Brain microvascular endothelial cell (primary cell): ENCODE measurements around the gene KIF1A.
"Not testable (repeated sequence)": the region's sequence is repeated elsewhere in the genome, so short reads cannot be mapped to it uniquely, and the experiment has no call there.

Source experiments
- DNase-seq: peaks from one replicate; pipeline ENCODE4 v3.0.0-alpha.2; 2020
- H3K27ac ChIP-seq: fragments of 250-450 bp; sonication (Bioruptor Pico); 2 replicates; pipeline ENCODE4 v1.5.1; 2020; ENCODE audit warnings: mild to moderate bottlenecking, moderate library complexity
- H3K27me3 ChIP-seq: fragments of 250-450 bp; sonication (Bioruptor Pico); replicated peaks from 2 replicates; pipeline ENCODE4 v1.5.1; 2020; ENCODE audit warnings: mild to moderate bottlenecking
- H3K36me3 ChIP-seq: fragments of 250-450 bp; sonication (Bioruptor Pico); replicated peaks from 2 replicates; pipeline ENCODE4 v1.5.1; 2020; ENCODE audit warnings: mild to moderate bottlenecking
- H3K4me3 ChIP-seq: 2 replicates; pipeline ENCODE4 v1.5.1; 2011; ENCODE audit warnings: low read depth, mild to moderate bottlenecking, control low read depth, low read length, moderate library complexity
- CTCF ChIP-seq: IDR thresholded peaks from 2 replicates; pipeline ENCODE4 v1.5.1; 2011; ENCODE audit warnings: low read depth, mild to moderate bottlenecking, moderate library complexity, low read length, control low read depth, inconsistent platforms; ENCODE audit errors: missing control alignments
- in situ Hi-C: cut with HindIII; loops from 2 replicates; pipeline ENCODE4 v1.10.0; 2017; ENCODE audit warnings: low sequenced_read_pairs, low pct_ligation_motif_present

The KIF1A gene

GRCh38 chr2:240782221-240782885 is 37.7 kb downstream of the KIF1A start:
- in situ Hi-C loops: no loop called here
- Histone ChIP-seq H3K27ac (no peak overlapping the region), H3K4me3 (no peak overlapping the region), H3K27me3 (no peaks in the 10 kb centered on the region), H3K36me3 (no peaks in the 10 kb centered on the region)
- TF ChIP-seq CTCF: no peak
- DNase-seq: no peak

- no peaks in the 10 kb centered on the region for H3K27me3 ChIP-seq
- H3K36me3 ChIP-seq: no peaks in the 10 kb centered on the region
- no peak overlapping the region for H3K27ac ChIP-seq
- DNase-seq: no peak
- no peak for TF ChIP-seq CTCF
- H3K4me3 ChIP-seq: no peak overlapping the region
- in situ Hi-C loops: no loop called here
Measured at GRCh38 chr2:240781471-240782220, 38.4 kb downstream of the KIF1A start.

- Histone ChIP-seq H3K27ac (no peak overlapping the region), H3K4me3 (no peak overlapping the region), H3K27me3 (no peaks in the 10 kb centered on the region), H3K36me3 (no peaks in the 10 kb centered on the region)
- DNase-seq: no peak
- in situ Hi-C loops: no loop called here
- TF ChIP-seq CTCF: no peak
Measured at GRCh38 chr2:240780023-240780700, 39.9 kb downstream of the KIF1A start.

GRCh38 chr2:240779250-240779832 is 40.7 kb downstream of the KIF1A start:
- in situ Hi-C loops, H3K4me3 ChIP-seq, H3K27ac ChIP-seq, H3K27me3 ChIP-seq, DNase-seq, H3K36me3 ChIP-seq: not testable (repeated sequence)

GRCh38 chr2:240778426-240778825 is 41.6 kb downstream of the KIF1A start:
- TF ChIP-seq CTCF: no peak

GRCh38 chr2:240777456-240778212 is 42.4 kb downstream of the KIF1A start:
- in situ Hi-C loops: no loop called here
- H3K36me3 ChIP-seq: no peaks in the 10 kb centered on the region
- H3K4me3 ChIP-seq: no peak overlapping the region
- no peak for DNase-seq
- no peak for TF ChIP-seq CTCF
- H3K27me3 ChIP-seq: no peaks in the 10 kb centered on the region
- H3K27ac ChIP-seq: no peak overlapping the region

More at GRCh38 chr2:240778426-240778825, 41.6 kb downstream of the KIF1A start:
- Histone ChIP-seq H3K27me3 (no peaks in the 10 kb centered on the region), H3K36me3 (no peaks in the 10 kb centered on the region), H3K4me3 (no peak overlapping the region), H3K27ac (no peak overlapping the region)
- DNase-seq: no peak
- in situ Hi-C loops: no loop called here
